ENCODE data around the gene MKI67.

DNA sequence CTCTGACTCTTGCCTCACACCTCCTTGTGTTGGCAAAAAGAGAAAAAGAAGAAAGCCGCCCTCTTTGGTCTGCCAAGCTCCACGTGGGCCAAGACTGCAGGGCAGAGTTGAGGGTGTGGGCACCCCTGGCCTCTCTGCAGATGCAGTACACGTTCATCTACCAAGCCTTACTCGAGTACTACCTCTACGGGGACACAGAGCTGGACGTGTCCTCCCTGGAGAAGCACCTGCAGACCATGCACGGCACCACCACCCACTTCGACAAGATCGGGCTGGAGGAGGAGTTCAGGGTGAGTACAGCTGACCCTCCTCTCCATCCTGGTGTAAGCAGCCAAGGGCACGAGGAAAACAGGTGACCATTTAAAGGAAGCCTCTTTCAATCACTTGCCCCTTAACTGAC, 56.1 kb downstream of the MKI67 start:
- TF ChIP-seq CTCF (IDR thresholded peaks at IDR 0.05) (no peak), POLR2AphosphoS5 (IDR thresholded peaks at IDR 0.05) (no peak)
